PC-9 (cell line): ENCODE data around the gene SCRN1.

Experiments used
- CTCF ChIP-seq: fragments of 200-600 bp; sonication (generic); conservative IDR thresholded peaks from 2 replicates; pipeline ENCODE4 v1.6.1; 2017; ENCODE audit warnings: mixed run types, antibody characterized with exemption, mild to moderate bottlenecking, moderate library complexity
- EZH2 ChIP-seq: fragments of 200-600 bp; sonication (generic); IDR thresholded peaks from 2 replicates; pipeline ENCODE4 v1.8.0; 2017; ENCODE audit warnings: antibody characterized with exemption, low read depth

DNA sequence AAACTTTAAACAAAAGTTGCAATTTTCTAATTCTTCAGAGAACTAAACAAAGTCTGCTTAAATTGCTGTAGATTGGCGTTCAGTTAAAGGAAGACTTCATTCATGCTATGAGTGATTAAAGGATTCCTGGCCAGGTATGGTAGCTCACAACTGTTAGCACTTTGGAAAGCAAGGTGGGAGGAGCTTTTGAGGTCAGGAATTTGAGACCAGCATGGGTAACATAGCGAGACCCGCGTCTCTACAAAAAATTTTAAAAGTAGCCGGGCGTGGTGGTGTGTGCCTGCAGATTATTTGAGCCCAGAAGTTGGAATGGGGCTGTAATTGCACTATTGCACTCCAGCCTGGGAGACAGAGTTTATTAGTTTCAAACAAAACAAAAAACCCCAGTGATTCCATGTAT lies 13.5 kb upstream of the SCRN1 start:
- TF ChIP-seq CTCF (no peak), EZH2 (no peak)
